HepG2 (cell line): Measurements from ENCODE around the gene TCF25. TPM values are rescaled to one million over a fixed set of nuclear protein-coding genes. Genes with fewer than 3 reads are reported as not detected.
A peak's percentile ranks its signal among the peaks of the same experiment; 100 is the strongest.

ENCODE experiments used
- ATF1 ChIP-seq: IDR thresholded peaks from 2 replicates; pipeline ENCODE4 v1.6.1; 2016; ENCODE audit warnings: mild to moderate bottlenecking, control low read depth
- ELF4 ChIP-seq: sonication (generic); formaldehyde crosslinking; IDR thresholded peaks from 2 replicates; pipeline ENCODE4 v1.5.0; 2020; ENCODE audit warnings: missing genetic modification reagents, mild to moderate bottlenecking, moderate library complexity, borderline replicate concordance
- HDAC6 ChIP-seq: fragments of 200-600 bp; sonication (generic); IDR thresholded peaks from 2 replicates; pipeline ENCODE4 v1.7.0; 2017; ENCODE audit warnings: mild to moderate bottlenecking, antibody characterized with exemption, low read length, low read depth
- IRX3 ChIP-seq: sonication (generic); formaldehyde crosslinking; IDR thresholded peaks from 2 replicates; pipeline ENCODE4 v1.8.1; 2023; ENCODE audit warnings: mild to moderate bottlenecking, low read depth, missing genetic modification reagents, borderline replicate concordance
- MED13 ChIP-seq: sonication (generic); formaldehyde crosslinking; IDR thresholded peaks from 2 replicates; pipeline ENCODE4 v1.5.0; 2020; ENCODE audit warnings: missing genetic modification reagents
- MEIS1 ChIP-seq: sonication (generic); formaldehyde crosslinking; IDR thresholded peaks from 2 replicates; pipeline ENCODE4 v1.9.0; 2021; ENCODE audit warnings: mild to moderate bottlenecking, missing genetic modification reagents, moderate library complexity, borderline replicate concordance
- PAX8 ChIP-seq: sonication (generic); formaldehyde crosslinking; IDR thresholded peaks from 2 replicates; pipeline ENCODE4 v1.8.0; 2022; ENCODE audit warnings: mild to moderate bottlenecking, missing genetic modification reagents, borderline replicate concordance
- PCBP2 ChIP-seq: fragments of 200-400 bp; formaldehyde crosslinking; optimal IDR thresholded peaks from 2 replicates; pipeline ENCODE3; 2018; ENCODE audit warnings: low read length, low read depth; ENCODE audit not compliant: poor library complexity, severe bottlenecking
- POGZ ChIP-seq: sonication (generic); formaldehyde crosslinking; IDR thresholded peaks from 2 replicates; pipeline ENCODE4 v1.4.0; 2020; ENCODE audit warnings: mild to moderate bottlenecking, missing genetic modification reagents
- POLR2AphosphoS2 ChIP-seq: IDR thresholded peaks from 2 replicates; pipeline ENCODE4 v1.6.1; 2011; ENCODE audit warnings: low read depth, low read length, improper control_type of control experiment
- SIX4 ChIP-seq: sonication (generic); formaldehyde crosslinking; IDR thresholded peaks from 2 replicates; pipeline ENCODE4 v1.4.0; 2020; ENCODE audit warnings: missing genetic modification reagents
- SNAI1 ChIP-seq: sonication (generic); formaldehyde crosslinking; IDR thresholded peaks from 2 replicates; pipeline ENCODE4 v1.5.0; 2020; ENCODE audit warnings: mild to moderate bottlenecking, missing genetic modification reagents, borderline replicate concordance
- SNRNP70 ChIP-seq: fragments of 200-400 bp; formaldehyde crosslinking; IDR thresholded peaks from 2 replicates; pipeline ENCODE4 v1.6.1; 2017; ENCODE audit warnings: mild to moderate bottlenecking, low read depth, low read length, moderate library complexity
- SOX13 ChIP-seq, 3 experiments: fragments of 450-650 bp in 1 of 3; sonication (generic) in 1 of 3; formaldehyde crosslinking in 1 of 3; IDR thresholded peaks in 2 of 3; conservative IDR thresholded peaks in 1 of 3; 2 replicates each; pipeline versions ENCODE4 v1.5.0 to v1.6.1; 2016 to 2020; ENCODE audit warnings: antibody characterized with exemption in 1 of 3, mild to moderate bottlenecking in 1 of 3, missing compliant biosample characterization in 1 of 3, missing genetic modification reagents in 1 of 3, moderate library complexity in 1 of 3
- SRY ChIP-seq: sonication (generic); formaldehyde crosslinking; IDR thresholded peaks from 2 replicates; pipeline ENCODE4 v1.8.0; 2022; ENCODE audit warnings: mild to moderate bottlenecking, missing genetic modification reagents
- THAP11 ChIP-seq: IDR thresholded peaks from 2 replicates; pipeline ENCODE4 v1.6.1; 2016; ENCODE audit warnings: missing biosample characterization, missing genetic modification reagents
- ZFY ChIP-seq: sonication (generic); formaldehyde crosslinking; IDR thresholded peaks from 2 replicates; pipeline ENCODE4 v1.4.0; 2020; ENCODE audit warnings: missing genetic modification reagents
- ZKSCAN8 ChIP-seq: IDR thresholded peaks from 2 replicates; pipeline ENCODE4 v1.6.1; 2016; ENCODE audit warnings: borderline replicate concordance, missing genetic modification reagents, missing compliant biosample characterization
- ZNF224 ChIP-seq: sonication (generic); formaldehyde crosslinking; IDR thresholded peaks from 2 replicates; pipeline ENCODE4 v1.5.0; 2020; ENCODE audit warnings: mild to moderate bottlenecking, missing genetic modification reagents
- ZNF761 ChIP-seq: sonication (generic); formaldehyde crosslinking; conservative IDR thresholded peaks from 2 replicates; pipeline ENCODE4 v1.4.0; 2020; ENCODE audit warnings: mild to moderate bottlenecking, missing genetic modification reagents
- ZNF775 ChIP-seq: sonication (generic); formaldehyde crosslinking; IDR thresholded peaks from 2 replicates; pipeline ENCODE4 v1.4.0; 2020; ENCODE audit warnings: missing genetic modification reagents, mild to moderate bottlenecking, moderate library complexity, borderline replicate concordance
- ZNF850 ChIP-seq: sonication (generic); formaldehyde crosslinking; conservative IDR thresholded peaks from 2 replicates; pipeline ENCODE4 v1.9.0; 2021; ENCODE audit warnings: mild to moderate bottlenecking, missing genetic modification reagents
- ZSCAN25 ChIP-seq: sonication (generic); formaldehyde crosslinking; IDR thresholded peaks from 2 replicates; pipeline ENCODE4 v1.8.0; 2022; ENCODE audit warnings: mild to moderate bottlenecking, missing genetic modification reagents
- polyA plus RNA-seq, 8 experiments: library from polyadenylated mRNA; depleted of rRNA in 3 of 8; stranded (reverse) in 7 of 8; unstranded in 1 of 8; fragments of >200 nt; fragmentation: Illumina TruSeq in 4 of 8; extraction: Trizol in 4 of 8; gene quantifications; 2 replicates each; pipeline versions ENCODE4 v1.2.1 to v1.2.3, GENCODE V29; 2011 to 2016; ENCODE audit warnings: low read depth in 4 of 8, missing spikeins in 1 of 8, mixed read lengths in 1 of 8; ENCODE audit not compliant: insufficient read depth in 1 of 8
- total RNA-seq, 5 experiments: library from RNA; depleted of rRNA; stranded (reverse); fragments of >200 nt; fragmentation: Illumina TruSeq; extraction: Trizol; gene quantifications; 2 replicates each; pipeline ENCODE4 v1.2.3, GENCODE V29; 2016; ENCODE audit warnings: low read depth in 1 of 5
- TF ChIP-seq, protein P1 (sequence below): sonication (generic); formaldehyde crosslinking; IDR thresholded peaks from 2 replicates; pipeline ENCODE4 v1.8.0; 2022; ENCODE audit warnings: missing genetic modification reagents, low read depth, mild to moderate bottlenecking, borderline replicate concordance
- TF ChIP-seq, protein P2 (sequence below): sonication (generic); formaldehyde crosslinking; IDR thresholded peaks from 2 replicates; pipeline ENCODE4 v1.5.1; 2020; ENCODE audit warnings: missing genetic modification reagents, mild to moderate bottlenecking, borderline replicate concordance
- TF ChIP-seq, protein P3 (sequence below): sonication (generic); formaldehyde crosslinking; IDR thresholded peaks from 2 replicates; pipeline ENCODE4 v1.8.1; 2023; ENCODE audit warnings: mild to moderate bottlenecking, missing genetic modification reagents, borderline replicate concordance

TCF25 gene
- total and polyA plus RNA-seq, 2 of the 13 experiments (the other 11 are each of a cell fraction or from before 2014, with no cell fraction given), result 138 to 206 TPM

DNA sequence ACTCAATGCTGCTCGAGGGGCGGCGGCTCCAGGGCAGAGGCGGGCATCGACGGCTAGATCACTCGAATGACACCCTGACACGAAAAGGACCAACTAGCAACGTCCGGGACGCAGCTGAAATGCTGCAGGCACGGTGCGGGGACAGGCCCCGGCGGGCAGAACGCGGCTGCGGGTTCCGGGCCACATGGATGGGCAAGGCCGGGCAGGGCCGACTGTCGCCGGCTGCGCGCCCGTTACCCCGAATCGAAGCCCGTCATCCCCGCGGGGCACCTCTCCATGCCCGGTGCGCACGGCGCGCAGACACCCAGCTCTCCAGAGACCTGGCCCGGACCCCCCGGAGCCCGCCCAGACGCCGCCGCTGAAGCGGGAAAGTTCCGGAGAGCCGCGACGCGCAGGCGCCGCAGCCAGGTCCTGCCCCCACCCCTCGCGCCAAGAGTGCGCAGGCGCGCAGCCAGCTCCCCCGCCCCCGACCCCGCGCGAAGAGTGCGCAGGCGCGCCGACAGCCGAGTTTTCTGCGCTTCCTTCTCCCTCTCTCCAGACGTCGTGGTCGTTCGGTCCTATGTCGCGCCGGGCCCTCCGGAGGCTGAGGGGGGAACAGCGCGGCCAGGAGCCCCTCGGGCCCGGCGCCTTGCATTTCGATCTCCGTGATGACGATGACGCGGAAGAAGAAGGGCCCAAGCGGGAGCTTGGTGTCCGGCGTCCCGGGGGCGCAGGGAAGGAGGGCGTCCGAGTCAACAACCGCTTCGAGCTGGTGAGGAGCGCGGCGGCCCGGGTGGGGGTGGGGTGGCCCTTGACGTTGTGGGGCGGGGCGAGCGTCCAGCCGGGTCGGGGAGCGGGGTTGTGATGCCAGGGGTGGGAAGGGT lies at the start of gene TCF25 (continued):
- TF ChIP-seq, protein P1, sequence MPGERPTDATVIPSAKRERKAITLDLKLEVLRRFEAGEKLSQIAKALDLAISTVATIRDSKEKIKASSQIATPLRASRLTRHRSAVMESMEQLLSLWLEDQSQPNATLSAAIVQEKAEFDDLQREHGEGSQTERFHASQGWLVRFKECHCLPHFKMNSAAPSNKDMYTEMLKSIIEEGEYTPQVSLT (CRISPR knock-in tag), result peak; percentile 95; the same call in 1 of the 2 replicates
- TF ChIP-seq, protein P2, sequence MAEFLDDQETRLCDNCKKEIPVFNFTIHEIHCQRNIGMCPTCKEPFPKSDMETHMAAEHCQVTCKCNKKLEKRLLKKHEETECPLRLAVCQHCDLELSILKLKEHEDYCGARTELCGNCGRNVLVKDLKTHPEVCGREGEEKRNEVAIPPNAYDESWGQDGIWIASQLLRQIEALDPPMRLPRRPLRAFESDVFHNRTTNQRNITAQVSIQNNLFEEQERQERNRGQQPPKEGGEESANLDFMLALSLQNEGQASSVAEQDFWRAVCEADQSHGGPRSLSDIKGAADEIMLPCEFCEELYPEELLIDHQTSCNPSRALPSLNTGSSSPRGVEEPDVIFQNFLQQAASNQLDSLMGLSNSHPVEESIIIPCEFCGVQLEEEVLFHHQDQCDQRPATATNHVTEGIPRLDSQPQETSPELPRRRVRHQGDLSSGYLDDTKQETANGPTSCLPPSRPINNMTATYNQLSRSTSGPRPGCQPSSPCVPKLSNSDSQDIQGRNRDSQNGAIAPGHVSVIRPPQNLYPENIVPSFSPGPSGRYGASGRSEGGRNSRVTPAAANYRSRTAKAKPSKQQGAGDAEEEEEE (CRISPR knock-in tag), result no peak
- peak; percentile 94; the same call in 1 of the 2 replicates for TF ChIP-seq IRX3 (CRISPR knock-in tag)
- 0 out of 2 replicates have a peak, but pooled peaks have one; percentile 48 for TF ChIP-seq PAX8 (CRISPR knock-in tag)
- no peak; the same call in 1 of the 2 replicates for TF ChIP-seq SIX4 (CRISPR knock-in tag)
- no peak; the same call in 1 of the 2 replicates for TF ChIP-seq POGZ (CRISPR knock-in tag)
- TF ChIP-seq SOX13 (IDR thresholded peaks at IDR 0.05), result no peak
- no peak for TF ChIP-seq SOX13 (CRISPR knock-in tag; conservative IDR thresholded peaks at IDR 0.05 in 1 of 2, IDR thresholded peaks at IDR 0.05 in 1 of 2)
- peak; percentile 15; the same call in 1 of the 2 replicates for TF ChIP-seq ZNF775 (CRISPR knock-in tag)
- TF ChIP-seq ATF1 (CRISPR knock-in tag), result no peak
- TF ChIP-seq, protein P3, sequence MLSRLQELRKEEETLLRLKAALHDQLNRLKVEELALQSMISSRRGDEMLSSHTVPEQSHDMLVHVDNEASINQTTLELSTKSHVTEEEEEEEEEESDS (CRISPR knock-in tag), result no peak
- TF ChIP-seq MEIS1 (CRISPR knock-in tag), result no peak; the same call in 1 of the 2 replicates
- no peak for TF ChIP-seq ZNF850 (CRISPR knock-in tag)
- peak; percentile 100 for TF ChIP-seq ZNF224 (CRISPR knock-in tag)
- peak; percentile 85; the same call in 1 of the 2 replicates for TF ChIP-seq ZNF761
- TF ChIP-seq SNAI1, result peak; percentile 95; the same call in 1 of the 2 replicates
- no peak for TF ChIP-seq HDAC6
- TF ChIP-seq POLR2AphosphoS2, result 0 out of 2 replicates have a peak, but pooled peaks have one; percentile 75
- peak; percentile 68; the same call in 1 of the 2 replicates for TF ChIP-seq MED13 (CRISPR knock-in tag)
- TF ChIP-seq PCBP2, result no peak
- peak; percentile 47; the same call in 1 of the 2 replicates for TF ChIP-seq ZKSCAN8 (CRISPR knock-in tag)
- peak; percentile 99 for TF ChIP-seq SRY (CRISPR knock-in tag)
- no peak for TF ChIP-seq SNRNP70
- no peak; the same call in 1 of the 2 replicates for TF ChIP-seq THAP11 (CRISPR knock-in tag)
- peak; percentile 97 for TF ChIP-seq ZFY (CRISPR knock-in tag)
- TF ChIP-seq ELF4 (CRISPR knock-in tag), result no peak
- 0 out of 2 replicates have a peak, but pooled peaks have one; percentile 55 for TF ChIP-seq ZSCAN25 (CRISPR knock-in tag)
